ENCODE data around the gene PARD6B. TPM values are rescaled to one million over a fixed set of nuclear protein-coding genes. Genes with fewer than 3 reads are reported as not detected.

The PARD6B gene
- total and polyA plus RNA-seq, 2 of the 13 experiments (the other 11 are each of a cell fraction or from before 2014, with no cell fraction given), result 6.9 to 22.2 TPM

DNA sequence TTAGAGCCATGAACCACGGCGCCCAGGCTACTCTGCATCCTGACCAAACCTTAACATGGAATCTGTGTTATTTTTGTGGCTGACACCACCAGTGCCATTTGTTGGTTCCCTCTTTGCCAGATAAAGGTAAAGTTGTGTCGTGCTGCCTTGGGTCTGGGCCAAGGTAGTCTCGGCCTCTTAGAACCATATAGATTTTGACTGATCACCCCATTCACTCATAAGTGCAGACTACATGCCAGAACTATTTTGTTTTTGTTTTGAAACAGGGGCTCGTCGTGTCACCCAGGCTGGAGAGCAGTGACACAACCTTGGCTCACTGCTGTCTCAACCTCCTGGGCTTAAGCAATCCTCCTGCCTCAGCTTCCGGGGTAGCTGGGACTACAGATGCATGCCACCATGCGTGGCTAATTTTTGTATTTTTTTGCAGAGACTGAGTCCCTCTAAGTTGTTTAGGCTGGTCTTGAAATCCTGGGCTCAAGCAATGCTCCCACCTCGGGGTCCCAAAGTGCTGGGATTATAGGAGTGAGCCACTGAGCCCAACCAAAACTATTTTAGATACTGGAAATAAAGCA, 20.8 kb upstream of the PARD6B start (continued):
- TF ChIP-seq, protein P1, sequence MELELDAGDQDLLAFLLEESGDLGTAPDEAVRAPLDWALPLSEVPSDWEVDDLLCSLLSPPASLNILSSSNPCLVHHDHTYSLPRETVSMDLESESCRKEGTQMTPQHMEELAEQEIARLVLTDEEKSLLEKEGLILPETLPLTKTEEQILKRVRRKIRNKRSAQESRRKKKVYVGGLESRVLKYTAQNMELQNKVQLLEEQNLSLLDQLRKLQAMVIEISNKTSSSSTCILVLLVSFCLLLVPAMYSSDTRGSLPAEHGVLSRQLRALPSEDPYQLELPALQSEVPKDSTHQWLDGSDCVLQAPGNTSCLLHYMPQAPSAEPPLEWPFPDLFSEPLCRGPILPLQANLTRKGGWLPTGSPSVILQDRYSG (CRISPR knock-in tag; IDR thresholded peaks at IDR 0.05), result no peak
- TF ChIP-seq, protein P2, sequence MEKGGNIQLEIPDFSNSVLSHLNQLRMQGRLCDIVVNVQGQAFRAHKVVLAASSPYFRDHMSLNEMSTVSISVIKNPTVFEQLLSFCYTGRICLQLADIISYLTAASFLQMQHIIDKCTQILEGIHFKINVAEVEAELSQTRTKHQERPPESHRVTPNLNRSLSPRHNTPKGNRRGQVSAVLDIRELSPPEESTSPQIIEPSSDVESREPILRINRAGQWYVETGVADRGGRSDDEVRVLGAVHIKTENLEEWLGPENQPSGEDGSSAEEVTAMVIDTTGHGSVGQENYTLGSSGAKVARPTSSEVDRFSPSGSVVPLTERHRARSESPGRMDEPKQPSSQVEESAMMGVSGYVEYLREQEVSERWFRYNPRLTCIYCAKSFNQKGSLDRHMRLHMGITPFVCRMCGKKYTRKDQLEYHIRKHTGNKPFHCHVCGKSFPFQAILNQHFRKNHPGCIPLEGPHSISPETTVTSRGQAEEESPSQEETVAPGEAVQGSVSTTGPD (CRISPR knock-in tag; IDR thresholded peaks at IDR 0.05), result no peak
- TF ChIP-seq, protein P3, sequence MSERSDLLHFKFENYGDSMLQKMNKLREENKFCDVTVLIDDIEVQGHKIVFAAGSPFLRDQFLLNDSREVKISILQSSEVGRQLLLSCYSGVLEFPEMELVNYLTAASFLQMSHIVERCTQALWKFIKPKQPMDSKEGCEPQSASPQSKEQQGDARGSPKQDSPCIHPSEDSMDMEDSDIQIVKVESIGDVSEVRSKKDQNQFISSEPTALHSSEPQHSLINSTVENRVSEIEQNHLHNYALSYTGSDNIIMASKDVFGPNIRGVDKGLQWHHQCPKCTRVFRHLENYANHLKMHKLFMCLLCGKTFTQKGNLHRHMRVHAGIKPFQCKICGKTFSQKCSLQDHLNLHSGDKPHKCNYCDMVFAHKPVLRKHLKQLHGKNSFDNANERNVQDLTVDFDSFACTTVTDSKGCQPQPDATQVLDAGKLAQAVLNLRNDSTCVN (CRISPR knock-in tag; IDR thresholded peaks at IDR 0.05; ENCODE audit: borderline replicate concordance), result no peak
- TF ChIP-seq ZNF564 (CRISPR knock-in tag; IDR thresholded peaks at IDR 0.05) (no peak), ZNF160 (CRISPR knock-in tag; IDR thresholded peaks at IDR 0.05) (no peak), ZSCAN25 (CRISPR knock-in tag; IDR thresholded peaks at IDR 0.05) (no peak), MBNL3 (CRISPR knock-in tag; conservative IDR thresholded peaks at IDR 0.05) (no peak), ZBTB8A (CRISPR knock-in tag; IDR thresholded peaks at IDR 0.05; ENCODE audit: borderline replicate concordance, low read depth) (no peak), SMYD3 (CRISPR knock-in tag; IDR thresholded peaks at IDR 0.05) (no peak), ZNF792 (CRISPR knock-in tag; IDR thresholded peaks at IDR 0.05) (no peak), ZBTB1 (CRISPR knock-in tag; IDR thresholded peaks at IDR 0.05; ENCODE audit: borderline replicate concordance) (no peak), TEAD3 (CRISPR knock-in tag; optimal IDR thresholded peaks at IDR 0.05; ENCODE audit: borderline replicate concordance) (no peak), SPEN (CRISPR knock-in tag; IDR thresholded peaks at IDR 0.05; ENCODE audit: low read depth) (no peak), ZNF713 (CRISPR knock-in tag; IDR thresholded peaks at IDR 0.05) (no peak), NR1H2 (CRISPR knock-in tag; IDR thresholded peaks at IDR 0.05; ENCODE audit: borderline replicate concordance, low read depth) (no peak), NCOA1 (CRISPR knock-in tag; IDR thresholded peaks at IDR 0.05) (no peak), ZMYM2 (CRISPR knock-in tag; IDR thresholded peaks at IDR 0.05) (peak; percentile 57; the same call in 1 of the 2 replicates), ZNF589 (CRISPR knock-in tag; conservative IDR thresholded peaks at IDR 0.05) (no peak), HDAC2 (CRISPR knock-in tag; IDR thresholded peaks at IDR 0.05) (0 out of 2 replicates have a peak, but pooled peaks have one; percentile 37)
- TF ChIP-seq, protein P4, sequence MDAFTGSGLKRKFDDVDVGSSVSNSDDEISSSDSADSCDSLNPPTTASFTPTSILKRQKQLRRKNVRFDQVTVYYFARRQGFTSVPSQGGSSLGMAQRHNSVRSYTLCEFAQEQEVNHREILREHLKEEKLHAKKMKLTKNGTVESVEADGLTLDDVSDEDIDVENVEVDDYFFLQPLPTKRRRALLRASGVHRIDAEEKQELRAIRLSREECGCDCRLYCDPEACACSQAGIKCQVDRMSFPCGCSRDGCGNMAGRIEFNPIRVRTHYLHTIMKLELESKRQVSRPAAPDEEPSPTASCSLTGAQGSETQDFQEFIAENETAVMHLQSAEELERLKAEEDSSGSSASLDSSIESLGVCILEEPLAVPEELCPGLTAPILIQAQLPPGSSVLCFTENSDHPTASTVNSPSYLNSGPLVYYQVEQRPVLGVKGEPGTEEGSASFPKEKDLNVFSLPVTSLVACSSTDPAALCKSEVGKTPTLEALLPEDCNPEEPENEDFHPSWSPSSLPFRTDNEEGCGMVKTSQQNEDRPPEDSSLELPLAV (CRISPR knock-in tag; conservative IDR thresholded peaks at IDR 0.05; ENCODE audit: low read depth), result no peak
- TF ChIP-seq, protein P5, sequence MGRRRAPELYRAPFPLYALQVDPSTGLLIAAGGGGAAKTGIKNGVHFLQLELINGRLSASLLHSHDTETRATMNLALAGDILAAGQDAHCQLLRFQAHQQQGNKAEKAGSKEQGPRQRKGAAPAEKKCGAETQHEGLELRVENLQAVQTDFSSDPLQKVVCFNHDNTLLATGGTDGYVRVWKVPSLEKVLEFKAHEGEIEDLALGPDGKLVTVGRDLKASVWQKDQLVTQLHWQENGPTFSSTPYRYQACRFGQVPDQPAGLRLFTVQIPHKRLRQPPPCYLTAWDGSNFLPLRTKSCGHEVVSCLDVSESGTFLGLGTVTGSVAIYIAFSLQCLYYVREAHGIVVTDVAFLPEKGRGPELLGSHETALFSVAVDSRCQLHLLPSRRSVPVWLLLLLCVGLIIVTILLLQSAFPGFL (CRISPR knock-in tag; IDR thresholded peaks at IDR 0.05), result no peak
- TF ChIP-seq, protein P6, sequence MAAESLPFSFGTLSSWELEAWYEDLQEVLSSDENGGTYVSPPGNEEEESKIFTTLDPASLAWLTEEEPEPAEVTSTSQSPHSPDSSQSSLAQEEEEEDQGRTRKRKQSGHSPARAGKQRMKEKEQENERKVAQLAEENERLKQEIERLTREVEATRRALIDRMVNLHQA (CRISPR knock-in tag; IDR thresholded peaks at IDR 0.05), result no peak
- TF ChIP-seq, protein P7, sequence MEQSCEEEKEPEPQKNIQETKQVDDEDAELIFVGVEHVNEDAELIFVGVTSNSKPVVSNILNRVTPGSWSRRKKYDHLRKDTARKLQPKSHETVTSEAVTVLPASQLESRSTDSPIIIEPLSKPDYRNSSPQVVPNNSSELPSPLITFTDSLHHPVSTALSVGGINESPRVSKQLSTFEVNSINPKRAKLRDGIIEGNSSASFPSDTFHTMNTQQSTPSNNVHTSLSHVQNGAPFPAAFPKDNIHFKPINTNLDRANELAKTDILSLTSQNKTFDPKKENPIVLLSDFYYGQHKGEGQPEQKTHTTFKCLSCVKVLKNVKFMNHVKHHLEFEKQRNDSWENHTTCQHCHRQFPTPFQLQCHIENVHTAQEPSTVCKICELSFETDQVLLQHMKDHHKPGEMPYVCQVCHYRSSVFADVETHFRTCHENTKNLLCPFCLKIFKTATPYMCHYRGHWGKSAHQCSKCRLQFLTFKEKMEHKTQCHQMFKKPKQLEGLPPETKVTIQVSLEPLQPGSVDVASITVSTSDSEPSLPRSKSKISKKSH (CRISPR knock-in tag; IDR thresholded peaks at IDR 0.05; ENCODE audit: borderline replicate concordance), result no peak

Data from HepG2 (cell line).